SH-SY5Y (cell line): Measurements from ENCODE around the gene TMEM135.

Experiments used
- GATA2 ChIP-seq: IDR thresholded peaks from 2 replicates; pipeline ENCODE4 v1.6.1; 2011; ENCODE audit warnings: mild to moderate bottlenecking, low read depth, low read length
- GATA3 ChIP-seq: IDR thresholded peaks from 2 replicates; pipeline ENCODE4 v1.6.1; 2011; ENCODE audit warnings: low read depth, mild to moderate bottlenecking, low read length, moderate library complexity

DNA sequence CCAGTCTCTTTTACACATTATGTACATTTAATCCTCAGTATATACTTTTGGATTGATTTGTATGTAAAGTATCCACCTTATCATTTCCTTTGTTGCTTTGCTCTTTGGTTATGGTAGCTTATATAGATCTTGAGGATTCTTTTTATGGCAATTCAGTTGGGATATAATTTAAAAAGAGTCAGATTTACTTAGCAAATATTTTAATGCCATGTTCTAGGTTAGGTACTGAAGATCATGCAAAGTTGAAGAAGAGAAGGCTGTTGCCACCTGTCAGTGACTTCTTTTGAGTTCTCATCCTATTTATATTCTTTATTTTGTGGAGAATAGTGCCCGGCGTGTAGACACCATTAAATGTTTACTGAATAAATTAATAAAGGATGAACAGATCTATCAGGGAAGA is 279.7 kb downstream of the TMEM135 start:
- TF ChIP-seq GATA3 (no peak), GATA2 (no peak)
